ENCODE measurements around the gene PTPRCAP.
A peak's percentile ranks its signal among the peaks of the same experiment; 100 is the strongest.
"Not testable (repeated sequence)": the region's sequence is repeated elsewhere in the genome, so short reads cannot be mapped to it uniquely, and the experiment has no call there.

The PTPRCAP gene

GRCh38 chr11:67407688-67408163 is 29.8 kb downstream of the PTPRCAP start:
- no peak for DNase-seq

GRCh38 chr11:67406969-67407687 is 30.4 kb downstream of the PTPRCAP start:
- no peak for DNase-seq

DNA sequence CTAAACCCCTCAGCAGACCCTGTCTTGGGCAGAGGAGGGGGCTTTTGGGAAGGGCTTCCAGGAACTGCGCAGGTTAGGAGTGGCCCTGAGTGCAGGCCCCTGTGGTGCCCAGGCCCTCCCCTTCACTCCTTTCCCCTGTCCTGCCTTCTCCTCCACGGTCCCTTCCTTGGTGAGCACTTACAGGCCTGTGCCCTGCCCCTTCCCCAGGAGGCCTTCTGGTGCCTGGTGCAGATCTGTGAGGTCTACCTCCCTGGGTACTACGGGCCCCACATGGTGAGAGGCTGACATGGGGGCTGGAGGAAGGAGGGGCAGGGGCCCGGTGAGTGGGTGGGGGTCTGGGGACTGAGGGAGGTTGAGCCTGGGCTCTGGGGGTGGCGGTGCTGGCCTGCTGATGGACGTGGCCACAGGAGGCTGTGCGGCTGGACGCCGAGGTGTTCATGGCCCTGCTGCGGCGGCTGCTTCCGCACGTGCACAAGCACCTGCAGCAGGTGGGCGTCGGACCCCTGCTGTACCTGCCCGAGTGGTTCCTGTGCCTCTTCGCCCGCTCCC is 31.0 kb downstream of the PTPRCAP start:
- DNase-seq, result no peak

GRCh38 chr11:67405688-67406339 is 31.7 kb downstream of the PTPRCAP start:
- no peak for DNase-seq

DNA sequence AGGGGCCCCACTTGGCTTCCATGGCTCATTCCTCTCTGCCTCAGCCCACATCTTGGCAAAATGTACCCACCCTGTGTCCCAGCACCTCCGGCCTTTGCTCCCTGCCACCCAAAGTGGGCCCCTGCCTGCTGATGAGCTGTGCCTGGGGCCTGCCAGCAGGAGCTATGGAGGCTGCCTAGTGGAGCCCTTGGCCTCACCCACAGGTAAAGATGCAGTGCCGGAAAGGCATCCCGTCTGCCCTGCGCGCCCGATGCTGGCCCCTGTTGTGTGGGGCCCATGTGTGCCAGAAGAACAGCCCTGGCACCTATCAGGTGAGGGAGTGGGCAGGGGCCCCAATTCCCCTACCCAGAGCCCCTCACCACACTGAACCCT is 32.3 kb downstream of the PTPRCAP start:
- DNase-seq, result no peak

DNA sequence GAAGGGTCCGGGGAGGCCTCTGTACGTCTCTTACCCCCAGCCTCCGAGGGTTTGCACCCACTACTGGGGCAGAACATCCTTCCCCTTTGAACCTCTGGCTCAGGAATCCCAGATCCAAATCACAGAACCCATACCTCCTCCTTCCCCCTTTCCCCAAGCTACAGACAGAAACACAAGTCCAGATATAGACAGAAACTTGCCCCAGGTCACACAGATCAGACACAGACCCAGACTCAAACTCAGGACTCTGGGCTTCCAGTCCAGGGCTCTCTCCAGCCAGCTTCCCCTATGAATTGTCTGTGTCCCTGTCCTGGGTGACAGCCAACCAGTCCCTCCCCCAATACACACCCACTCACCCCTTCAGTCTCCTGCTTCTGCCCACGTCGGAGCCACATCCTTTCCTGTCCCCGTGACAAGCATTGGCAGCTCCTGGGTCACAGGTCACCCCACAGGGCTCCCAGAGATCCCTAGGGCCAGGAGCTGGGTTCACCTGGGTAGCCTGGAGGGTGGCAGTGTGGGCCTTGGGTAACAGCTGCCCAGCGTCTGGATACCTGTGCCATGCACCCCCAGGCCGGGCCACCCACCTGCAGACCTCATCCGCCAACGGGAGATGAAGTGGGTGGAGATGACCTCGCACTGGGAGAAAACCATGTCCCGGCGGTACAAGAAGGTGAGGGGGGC is 32.8 kb downstream of the PTPRCAP start:
- DNase-seq, result no peak

DNA sequence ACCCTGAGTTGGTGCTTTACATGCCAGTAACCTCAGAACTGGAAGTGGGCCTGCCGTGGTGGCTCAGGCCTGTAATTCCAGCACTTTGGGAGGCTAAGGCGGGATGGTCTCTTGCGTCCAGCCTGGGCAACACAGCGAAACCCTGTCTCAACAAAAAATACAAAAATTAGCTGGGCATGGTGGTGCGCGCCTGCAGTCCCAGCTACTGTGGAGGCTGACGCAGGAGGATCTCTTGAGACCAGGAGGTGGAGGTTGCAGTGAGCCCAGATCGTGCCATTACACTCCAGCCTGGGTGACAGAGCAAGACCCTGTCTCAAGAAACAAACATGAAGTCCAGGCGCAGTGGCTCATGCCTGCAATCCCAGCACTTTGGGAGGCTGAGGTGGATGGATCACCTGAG is 34.4 kb downstream of the PTPRCAP start:
- not testable (repeated sequence) for DNase-seq

GRCh38 chr11:67402192-67402839 is 35.2 kb downstream of the PTPRCAP start:
- not testable (repeated sequence) for DNase-seq

- peak; percentile 96 for DNase-seq
These were observed 35.8 kb downstream of the PTPRCAP start, which contains the start of gene PPP1CA for GRCh38 chr11:67401495-67402191. Gene PPP1CA (minus strand): TSS chr11:67401858. CDS start chr11:67401782, 76 bp downstream.

- DNase-seq, result no peak
These were observed 36.5 kb downstream of the PTPRCAP start for GRCh38 chr11:67400942-67401494.

DNA sequence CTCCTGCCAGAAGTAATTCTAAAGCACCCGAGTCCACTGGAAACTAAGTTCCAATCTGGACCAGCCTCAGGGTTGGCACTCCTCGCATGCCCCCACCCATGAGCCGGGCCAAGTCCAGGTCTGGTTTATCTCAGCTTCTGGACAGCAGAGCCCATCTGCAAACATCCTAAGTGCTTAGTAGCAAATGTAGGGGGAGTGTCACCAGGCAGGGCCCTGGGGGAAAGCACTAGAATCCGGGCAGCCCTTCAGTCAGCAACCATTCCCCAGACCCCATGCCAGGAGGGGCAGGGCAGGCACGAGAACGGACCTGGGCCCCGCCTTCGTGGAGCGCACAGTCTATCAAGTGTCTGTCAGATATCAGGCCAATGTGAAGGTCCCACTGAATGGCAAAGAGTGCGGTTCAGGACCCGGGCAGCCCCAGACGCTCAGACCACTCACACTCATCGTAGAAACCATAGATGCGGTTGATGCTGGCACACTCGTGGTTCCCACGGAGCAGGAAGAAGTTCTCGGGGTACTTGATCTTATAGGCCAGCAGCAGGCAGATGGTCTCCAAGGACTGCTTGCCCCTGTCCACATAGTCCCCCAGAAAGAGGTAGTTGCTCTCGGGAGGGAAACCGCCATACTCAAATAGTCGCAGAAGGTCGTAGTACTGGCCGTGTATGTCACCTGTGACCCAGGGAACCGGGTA is 37.1 kb downstream of the PTPRCAP start:
- DNase-seq, result peak; percentile 34

DNA sequence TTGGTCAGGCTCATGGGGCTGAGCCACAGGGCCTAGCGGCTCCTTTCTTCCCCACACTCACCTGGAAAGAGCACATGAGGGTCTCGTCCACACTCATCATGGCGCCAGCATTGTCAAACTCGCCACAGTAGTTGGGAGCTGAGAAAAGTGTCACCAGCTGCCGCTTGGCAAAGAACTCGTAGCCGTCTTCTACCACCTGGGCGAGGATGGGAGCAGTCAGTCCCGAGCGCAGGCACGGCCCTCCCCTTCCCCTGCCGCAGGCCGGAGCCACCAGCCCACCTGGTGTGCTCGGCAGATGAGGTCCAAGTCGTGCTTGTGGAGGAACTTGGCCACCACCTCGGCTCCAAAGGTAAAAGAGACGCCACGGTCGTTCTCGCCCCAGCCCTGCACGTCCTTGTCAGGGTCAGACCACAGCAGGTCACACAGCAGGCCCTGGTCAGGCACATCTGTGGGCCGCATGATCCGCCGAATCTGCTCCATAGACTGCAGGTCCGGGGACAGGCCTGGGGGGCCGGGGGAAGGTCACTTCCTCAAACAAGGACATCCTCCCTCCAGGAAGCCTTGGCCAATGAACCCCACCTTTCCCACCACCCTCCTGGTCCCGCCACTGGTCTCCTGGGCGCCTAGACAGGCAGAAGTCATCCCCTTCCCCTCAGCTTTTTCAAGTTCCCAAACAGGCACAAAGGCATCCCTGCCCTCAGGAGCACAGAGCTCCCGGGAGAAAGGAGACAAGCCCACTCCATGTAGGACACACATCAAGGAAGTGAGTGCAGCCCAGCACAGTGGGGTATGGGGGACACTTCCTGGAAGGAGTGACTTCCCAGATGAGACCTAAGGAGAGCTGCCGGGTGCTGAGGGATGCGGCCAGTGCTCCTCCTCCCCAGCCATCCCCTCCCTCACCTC is 38.6 kb downstream of the PTPRCAP start:
- DNase-seq, result no peak

GRCh38 chr11:67397986-67398660 is 39.4 kb downstream of the PTPRCAP start:
- DNase-seq, result no peak

DNA sequence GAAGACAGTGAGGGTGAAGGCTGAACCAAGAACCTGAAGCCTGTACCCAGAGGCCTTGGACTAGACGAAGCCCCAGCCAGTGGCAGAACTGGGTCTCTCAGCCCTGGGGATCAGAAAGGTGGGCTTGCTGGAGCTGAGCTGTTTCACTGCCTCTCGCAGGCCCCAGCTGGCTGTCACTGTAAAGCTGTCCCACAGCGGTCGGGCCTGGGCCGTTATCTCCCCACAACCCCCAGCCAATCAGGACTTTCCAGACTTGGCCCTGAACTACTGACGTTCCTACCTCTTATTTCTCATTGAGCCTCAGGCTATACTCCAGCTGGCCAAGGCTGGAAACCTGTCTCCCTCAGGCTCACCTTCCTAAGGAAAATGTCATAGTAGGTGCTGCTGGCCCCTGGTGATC is 39.9 kb downstream of the PTPRCAP start:
- peak; percentile 71 for DNase-seq

DNA sequence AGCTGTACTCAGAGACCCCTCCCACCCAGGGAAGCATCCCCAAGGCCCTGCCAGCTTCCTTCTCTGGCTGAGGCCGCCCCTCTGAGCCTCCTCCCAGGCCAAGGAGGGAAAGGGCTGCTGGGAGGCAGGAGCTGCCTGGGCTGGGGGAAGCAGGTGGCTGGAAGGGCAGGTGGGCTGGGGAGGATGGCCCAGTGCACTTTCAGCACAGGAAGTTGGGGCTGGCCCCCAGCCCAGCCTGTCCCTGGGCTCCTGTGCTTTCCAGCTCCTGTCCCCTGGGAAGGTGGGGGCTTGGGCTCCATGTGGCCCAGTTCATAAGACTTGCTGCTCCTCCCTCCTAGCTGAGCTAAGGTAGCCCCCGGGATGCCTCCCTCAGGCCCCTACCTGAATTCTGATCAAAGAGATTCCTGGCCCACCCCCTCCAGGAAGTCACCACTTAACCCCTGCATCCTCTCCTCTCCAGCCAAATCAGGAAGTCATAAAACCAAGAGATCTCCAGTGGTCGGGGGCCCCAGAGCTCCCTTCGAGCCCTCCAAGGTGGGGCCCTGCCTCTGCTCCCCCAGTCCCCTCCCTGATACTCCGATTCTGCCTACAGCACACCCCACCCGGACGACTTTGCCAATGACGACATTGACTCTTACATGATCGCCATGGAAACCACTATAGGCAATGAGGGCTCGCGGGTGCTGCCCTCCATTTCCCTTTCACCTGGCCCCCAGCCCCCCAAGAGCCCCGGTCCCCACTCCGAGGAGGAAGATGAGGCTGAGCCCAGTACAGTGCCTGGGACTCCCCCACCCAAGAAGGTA is 40.7 kb downstream of the PTPRCAP start:
- peak; percentile 44 for DNase-seq

GRCh38 chr11:67396259-67396581 is 41.3 kb downstream of the PTPRCAP start:
- no peak for DNase-seq

DNA sequence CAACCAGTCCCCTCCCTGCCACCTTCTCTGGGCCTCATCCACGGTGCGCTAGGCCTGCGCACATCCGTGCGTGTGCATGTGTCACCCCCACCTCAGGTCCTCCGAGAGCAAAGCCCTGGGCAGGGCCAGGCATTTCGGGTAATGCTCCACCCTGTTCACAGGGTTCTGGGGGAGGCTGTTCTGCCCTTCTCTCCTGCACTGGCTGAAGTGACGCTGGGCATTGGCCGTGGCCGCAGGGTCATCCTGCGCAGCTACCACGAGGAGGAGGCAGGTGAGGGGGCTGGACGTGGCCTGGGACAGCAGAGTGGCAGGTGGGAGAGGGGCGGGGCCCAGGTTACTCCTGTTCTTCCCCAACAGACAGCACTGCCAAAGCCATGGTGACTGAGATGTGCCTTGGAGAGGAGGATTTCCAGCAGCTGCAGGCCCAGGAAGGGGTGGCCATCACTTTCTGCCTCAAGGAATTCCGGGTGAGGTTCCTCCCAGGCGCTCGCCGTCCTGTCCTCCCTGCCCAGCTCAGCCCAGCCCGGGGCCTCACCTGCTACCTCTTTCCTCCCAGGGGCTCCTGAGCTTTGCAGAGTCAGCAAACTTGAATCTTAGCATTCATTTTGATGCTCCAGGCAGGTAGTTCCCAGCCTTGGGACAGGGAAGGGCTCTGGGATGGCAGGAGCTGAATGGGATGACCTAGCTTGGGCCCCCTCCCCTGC is 41.8 kb downstream of the PTPRCAP start:
- DNase-seq, result no peak

- no peak for DNase-seq
These were observed 43.5 kb downstream of the PTPRCAP start for GRCh38 chr11:67393990-67394389.
